Fibroblast of villous mesenchyme (primary cell): ENCODE data around the gene SNORC. TPM values are rescaled to one million over a fixed set of nuclear protein-coding genes. Genes with fewer than 3 reads are reported as not detected.
"Not testable (repeated sequence)": the region's sequence is repeated elsewhere in the genome, so short reads cannot be mapped to it uniquely, and the experiment has no call there.

Experiments
- DNase-seq: peaks from one replicate; pipeline ENCODE4 v3.0.0-alpha.2; 2010; ENCODE audit warnings: low read depth
- H3K4me3 ChIP-seq: 2 replicates; pipeline ENCODE4 v1.5.1; 2011; ENCODE audit warnings: low read depth, mild to moderate bottlenecking, low read length
- total RNA-seq: library from RNA; depleted of rRNA; stranded (reverse); fragments of >200 nt; gene quantifications from 2 replicates; pipeline ENCODE4 v1.2.3, GENCODE V29; 2012
- TF ChIP-seq, protein P1 (sequence below): IDR thresholded peaks from 2 replicates; pipeline ENCODE4 v1.5.1; 2012; ENCODE audit warnings: low read depth, mild to moderate bottlenecking, low read length; ENCODE audit not compliant: insufficient read depth

SNORC gene
- total RNA-seq, 1 donor, result 0.86 TPM

- H3K4me3 ChIP-seq, result no peak overlapping the region
- no peak for DNase-seq
- TF ChIP-seq, protein P1, sequence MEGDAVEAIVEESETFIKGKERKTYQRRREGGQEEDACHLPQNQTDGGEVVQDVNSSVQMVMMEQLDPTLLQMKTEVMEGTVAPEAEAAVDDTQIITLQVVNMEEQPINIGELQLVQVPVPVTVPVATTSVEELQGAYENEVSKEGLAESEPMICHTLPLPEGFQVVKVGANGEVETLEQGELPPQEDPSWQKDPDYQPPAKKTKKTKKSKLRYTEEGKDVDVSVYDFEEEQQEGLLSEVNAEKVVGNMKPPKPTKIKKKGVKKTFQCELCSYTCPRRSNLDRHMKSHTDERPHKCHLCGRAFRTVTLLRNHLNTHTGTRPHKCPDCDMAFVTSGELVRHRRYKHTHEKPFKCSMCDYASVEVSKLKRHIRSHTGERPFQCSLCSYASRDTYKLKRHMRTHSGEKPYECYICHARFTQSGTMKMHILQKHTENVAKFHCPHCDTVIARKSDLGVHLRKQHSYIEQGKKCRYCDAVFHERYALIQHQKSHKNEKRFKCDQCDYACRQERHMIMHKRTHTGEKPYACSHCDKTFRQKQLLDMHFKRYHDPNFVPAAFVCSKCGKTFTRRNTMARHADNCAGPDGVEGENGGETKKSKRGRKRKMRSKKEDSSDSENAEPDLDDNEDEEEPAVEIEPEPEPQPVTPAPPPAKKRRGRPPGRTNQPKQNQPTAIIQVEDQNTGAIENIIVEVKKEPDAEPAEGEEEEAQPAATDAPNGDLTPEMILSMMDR, result no peak
Observed at GRCh38 chr2:232903989-232904388, 33.9 kb downstream of the SNORC start.

GRCh38 chr2:232906867-232907717 lies 37.0 kb downstream of the SNORC start:
- not testable (repeated sequence) for DNase-seq, H3K4me3 ChIP-seq

DNA sequence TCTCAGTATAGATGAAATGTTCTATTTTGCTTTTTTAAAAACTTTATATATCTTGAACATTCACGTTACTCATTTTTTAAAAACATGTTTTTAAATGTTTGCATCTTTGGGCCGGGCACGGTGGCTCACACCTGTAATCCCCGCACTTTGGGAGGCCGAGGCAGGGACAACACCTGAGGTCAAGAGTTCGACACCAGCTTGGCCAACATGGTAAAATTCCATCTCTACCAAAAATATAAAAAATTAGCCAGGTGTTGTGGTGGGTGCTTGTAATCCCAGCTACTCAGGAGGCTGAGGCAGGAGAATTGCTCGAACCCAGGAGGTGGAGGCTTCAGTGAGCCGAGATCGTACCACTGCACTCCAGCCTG lies 37.6 kb downstream of the SNORC start:
- DNase-seq, result not testable (repeated sequence)

DNA sequence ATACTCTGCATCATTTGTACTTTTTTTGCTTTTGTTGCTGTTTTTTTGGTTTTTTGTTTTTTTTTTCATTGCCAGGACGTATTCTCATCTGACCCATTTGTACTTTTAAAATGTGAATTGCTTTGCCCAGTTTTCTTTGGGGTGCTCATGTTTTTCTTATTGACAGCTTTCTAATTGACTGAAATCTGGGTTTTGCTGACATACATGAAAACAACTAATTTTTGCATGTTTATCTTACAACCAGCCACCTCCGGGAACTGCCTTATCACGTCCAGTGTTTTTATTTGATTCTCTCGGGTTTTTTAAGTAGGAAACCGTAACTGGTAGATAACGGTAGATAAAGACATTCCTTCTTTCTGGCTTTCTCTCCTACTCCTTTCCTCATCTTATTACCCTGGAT lies 38.6 kb downstream of the SNORC start:
- peak; percentile 37 for DNase-seq
- H3K4me3 ChIP-seq, result no peak overlapping the region
- TF ChIP-seq, protein P1, result no peak

More for the DNA sequence above, 37.6 kb downstream of the SNORC start:
- H3K4me3 ChIP-seq, result not testable (repeated sequence)

DNA sequence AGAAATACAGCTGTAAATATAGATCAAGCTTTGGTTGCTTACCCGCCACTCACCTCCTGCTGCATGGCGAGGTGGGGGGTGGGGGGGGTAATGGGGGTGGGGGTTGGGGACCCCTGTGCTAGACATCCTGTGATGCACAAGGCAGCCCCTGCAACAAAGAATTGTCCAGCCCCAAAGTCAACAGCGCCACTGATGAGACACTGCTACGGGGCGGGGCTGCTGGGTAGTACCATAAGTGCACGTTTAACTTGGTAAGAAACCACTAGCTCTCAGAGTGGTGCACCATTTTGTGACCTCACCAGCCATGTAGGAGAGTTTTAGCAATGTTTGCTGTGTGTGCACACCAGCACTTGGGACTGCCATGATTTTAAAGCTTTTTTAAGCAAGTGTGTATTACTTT lies 40.3 kb downstream of the SNORC start:
- H3K4me3 ChIP-seq, result no peak overlapping the region
- DNase-seq, result no peak
- TF ChIP-seq, protein P1, result no peak

- TF ChIP-seq, protein P1, result no peak
- no peak overlapping the region for H3K4me3 ChIP-seq
- no peak for DNase-seq
Observed at GRCh38 chr2:232911712-232912277, 41.7 kb downstream of the SNORC start.

DNA sequence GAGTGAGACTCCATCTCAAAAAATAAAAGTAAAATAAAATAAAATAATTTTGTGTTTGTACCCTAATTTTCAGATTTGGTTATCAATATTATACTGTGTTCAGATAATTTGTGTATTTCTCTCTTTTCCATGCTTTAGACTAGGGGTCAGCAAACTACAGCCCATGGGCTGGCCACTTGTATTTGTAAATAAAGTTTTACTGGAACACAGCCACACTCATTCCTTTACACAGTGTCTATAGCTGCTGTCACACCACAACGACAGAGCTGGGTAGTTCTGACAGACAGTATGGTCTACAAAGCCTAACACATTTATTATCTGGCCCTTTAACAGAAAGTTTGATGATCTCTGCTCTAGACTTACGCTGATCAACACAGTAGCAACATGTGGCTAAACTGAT lies 43.8 kb downstream of the SNORC start:
- no peak overlapping the region for H3K4me3 ChIP-seq
- no peak for DNase-seq
- TF ChIP-seq, protein P1, result no peak

DNA sequence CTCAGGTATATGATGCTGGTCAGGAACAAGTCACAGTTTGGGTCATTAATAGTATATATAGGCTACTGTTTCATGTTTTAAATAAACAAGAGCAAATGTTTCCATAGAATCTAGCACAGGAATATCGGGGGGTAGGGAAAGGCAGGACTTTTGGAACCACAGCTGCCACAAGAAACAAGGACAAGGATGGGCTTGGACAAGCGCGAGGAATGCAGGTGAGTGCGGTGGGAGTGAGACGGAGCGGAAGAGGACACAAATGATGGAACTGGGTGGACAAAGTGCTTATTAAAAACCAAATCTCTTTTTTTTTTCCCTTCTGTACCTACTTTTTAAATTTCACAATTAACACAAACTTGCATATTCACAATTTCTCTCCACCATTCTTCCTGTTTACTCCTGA lies 49.1 kb downstream of the SNORC start:
- TF ChIP-seq, protein P1, result no peak

More for the DNA sequence above, 49.1 kb downstream of the SNORC start:
- H3K4me3 ChIP-seq, result no peak overlapping the region
- DNase-seq, result no peak
